ENCODE data around the gene L1TD1.
"Not testable (repeated sequence)": the region's sequence is repeated elsewhere in the genome, so short reads cannot be mapped to it uniquely, and the experiment has no call there.

Gene L1TD1

DNA sequence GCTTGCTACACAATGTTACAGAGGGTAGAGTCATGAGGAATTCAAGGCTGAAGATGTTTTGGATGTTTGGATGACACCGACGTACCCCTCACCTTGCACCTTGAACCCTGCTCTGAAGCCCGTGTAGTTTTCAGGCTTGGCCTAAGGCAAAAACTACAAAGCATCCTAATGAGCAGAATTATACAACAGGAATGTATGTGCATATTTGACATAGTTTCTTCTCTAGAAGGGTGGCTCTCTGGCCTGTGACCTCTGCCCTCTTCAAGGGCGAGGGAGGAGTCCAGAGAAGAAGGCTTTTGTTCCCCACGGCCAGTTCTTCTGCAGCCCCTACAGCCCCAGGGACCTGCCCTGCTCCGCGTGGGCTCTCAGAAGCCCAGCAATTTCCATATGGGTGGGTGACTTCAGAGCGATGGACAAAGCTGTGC, 43.3 kb downstream of the L1TD1 start:
- peak; percentile 11 for DNase-seq (ENCODE audit: low read depth)
- H3K4me3 ChIP-seq (ENCODE audit: low read depth, low read length), result no peak overlapping the region
- TF ChIP-seq, protein P1, sequence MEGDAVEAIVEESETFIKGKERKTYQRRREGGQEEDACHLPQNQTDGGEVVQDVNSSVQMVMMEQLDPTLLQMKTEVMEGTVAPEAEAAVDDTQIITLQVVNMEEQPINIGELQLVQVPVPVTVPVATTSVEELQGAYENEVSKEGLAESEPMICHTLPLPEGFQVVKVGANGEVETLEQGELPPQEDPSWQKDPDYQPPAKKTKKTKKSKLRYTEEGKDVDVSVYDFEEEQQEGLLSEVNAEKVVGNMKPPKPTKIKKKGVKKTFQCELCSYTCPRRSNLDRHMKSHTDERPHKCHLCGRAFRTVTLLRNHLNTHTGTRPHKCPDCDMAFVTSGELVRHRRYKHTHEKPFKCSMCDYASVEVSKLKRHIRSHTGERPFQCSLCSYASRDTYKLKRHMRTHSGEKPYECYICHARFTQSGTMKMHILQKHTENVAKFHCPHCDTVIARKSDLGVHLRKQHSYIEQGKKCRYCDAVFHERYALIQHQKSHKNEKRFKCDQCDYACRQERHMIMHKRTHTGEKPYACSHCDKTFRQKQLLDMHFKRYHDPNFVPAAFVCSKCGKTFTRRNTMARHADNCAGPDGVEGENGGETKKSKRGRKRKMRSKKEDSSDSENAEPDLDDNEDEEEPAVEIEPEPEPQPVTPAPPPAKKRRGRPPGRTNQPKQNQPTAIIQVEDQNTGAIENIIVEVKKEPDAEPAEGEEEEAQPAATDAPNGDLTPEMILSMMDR (conservative IDR thresholded peaks at IDR 0.05; ENCODE audit: low read depth, low read length), result no peak

DNA sequence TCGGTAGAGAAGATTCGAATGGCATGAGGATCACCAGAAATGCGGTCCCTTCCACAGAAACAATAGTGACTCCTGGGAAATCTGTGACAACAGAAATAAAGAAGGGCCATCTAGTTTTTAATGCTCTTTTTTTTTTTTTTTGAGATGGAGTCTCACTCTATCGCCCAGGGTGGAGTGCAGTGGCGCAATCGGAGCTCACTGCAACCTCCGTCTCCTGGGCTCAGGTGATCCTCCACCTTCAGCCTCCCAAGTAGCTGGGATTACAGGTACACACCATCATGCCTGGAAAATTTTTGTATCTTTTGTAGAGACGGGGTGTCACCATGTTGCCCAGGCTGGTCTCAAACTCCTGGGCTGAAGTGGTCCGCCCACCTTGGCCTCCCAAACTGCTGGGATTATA, 43.9 kb downstream of the L1TD1 start:
- H3K4me3 ChIP-seq (ENCODE audit: low read depth, low read length), result no peak overlapping the region
- no peak for DNase-seq (ENCODE audit: low read depth)

DNA sequence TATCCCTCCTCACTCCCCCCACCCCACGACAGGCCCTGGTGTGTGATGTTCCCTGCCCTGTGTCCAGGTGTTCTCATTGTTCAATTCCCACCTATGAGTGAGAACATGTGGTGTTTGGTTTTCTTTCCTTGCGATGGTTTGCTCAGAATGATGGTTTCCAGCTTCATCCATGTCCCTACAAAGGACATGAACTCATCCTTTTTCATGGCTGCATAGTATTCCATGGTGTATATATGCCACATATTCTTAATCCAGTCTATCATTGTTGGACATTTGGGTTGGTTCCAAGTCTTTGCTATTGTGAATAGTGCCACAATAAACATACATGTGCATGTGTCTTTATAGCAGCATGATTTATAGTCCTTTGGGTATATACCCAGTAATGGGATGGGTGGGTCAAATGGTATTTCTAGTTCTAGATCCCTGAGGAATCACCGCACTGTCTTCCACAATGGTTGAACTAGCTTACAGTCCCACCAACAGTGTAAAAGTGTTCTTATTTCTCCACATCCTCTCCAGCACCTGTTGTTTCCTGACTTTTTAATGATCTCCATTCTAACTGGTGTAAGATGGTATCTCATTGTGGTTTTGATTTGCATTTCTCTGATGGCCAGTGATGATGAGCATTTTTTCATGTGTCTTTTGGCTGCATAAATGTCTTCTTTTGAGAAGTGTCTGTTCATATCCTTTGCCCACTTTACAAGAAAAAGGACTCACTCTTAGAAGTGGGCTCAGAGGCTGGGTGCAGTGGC, 45.2 kb downstream of the L1TD1 start:
- not testable (repeated sequence) for DNase-seq (ENCODE audit: low read depth); H3K4me3 ChIP-seq (ENCODE audit: low read depth, low read length)

More for the DNA sequence above, 43.9 kb downstream of the L1TD1 start:
- TF ChIP-seq, protein P1 (conservative IDR thresholded peaks at IDR 0.05; ENCODE audit: low read depth, low read length), result no peak

DNA sequence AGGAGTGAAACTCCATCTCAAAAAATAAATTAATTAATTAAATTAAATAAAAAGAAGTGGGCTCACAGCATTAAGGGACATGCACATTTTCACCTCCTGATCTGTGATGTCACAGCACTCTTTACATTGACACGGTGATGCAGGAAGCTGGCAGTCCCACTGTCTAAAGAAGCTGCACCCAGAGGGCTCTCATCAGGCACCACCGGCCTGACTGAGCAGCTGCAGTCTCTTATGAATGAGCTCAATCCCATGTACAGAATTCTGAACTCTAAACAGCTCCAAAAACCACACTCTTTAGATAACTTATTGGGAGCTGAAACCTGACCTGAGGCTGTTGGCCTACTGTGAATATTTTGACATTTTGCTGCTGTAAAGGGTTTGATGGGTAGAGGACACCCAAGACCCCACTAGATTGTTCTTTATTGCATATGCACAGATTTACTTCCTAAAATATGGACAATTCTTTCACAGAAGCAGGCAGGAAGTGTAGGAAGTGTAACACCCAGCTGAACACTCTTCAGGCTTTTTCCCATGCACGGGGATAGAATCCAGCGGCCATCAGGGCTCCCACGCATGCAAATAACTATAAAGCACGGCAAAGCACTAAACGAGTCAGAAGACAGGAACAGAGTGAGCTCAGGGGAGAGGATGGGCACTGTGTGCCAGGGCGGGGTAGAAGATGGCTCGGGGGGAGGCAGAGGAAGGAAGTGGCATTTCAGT, 46.2 kb downstream of the L1TD1 start:
- TF ChIP-seq, protein P1 (conservative IDR thresholded peaks at IDR 0.05; ENCODE audit: low read depth, low read length), result no peak
- no peak for DNase-seq (ENCODE audit: low read depth)
- H3K4me3 ChIP-seq (ENCODE audit: low read depth, low read length), result no peak overlapping the region

DNA sequence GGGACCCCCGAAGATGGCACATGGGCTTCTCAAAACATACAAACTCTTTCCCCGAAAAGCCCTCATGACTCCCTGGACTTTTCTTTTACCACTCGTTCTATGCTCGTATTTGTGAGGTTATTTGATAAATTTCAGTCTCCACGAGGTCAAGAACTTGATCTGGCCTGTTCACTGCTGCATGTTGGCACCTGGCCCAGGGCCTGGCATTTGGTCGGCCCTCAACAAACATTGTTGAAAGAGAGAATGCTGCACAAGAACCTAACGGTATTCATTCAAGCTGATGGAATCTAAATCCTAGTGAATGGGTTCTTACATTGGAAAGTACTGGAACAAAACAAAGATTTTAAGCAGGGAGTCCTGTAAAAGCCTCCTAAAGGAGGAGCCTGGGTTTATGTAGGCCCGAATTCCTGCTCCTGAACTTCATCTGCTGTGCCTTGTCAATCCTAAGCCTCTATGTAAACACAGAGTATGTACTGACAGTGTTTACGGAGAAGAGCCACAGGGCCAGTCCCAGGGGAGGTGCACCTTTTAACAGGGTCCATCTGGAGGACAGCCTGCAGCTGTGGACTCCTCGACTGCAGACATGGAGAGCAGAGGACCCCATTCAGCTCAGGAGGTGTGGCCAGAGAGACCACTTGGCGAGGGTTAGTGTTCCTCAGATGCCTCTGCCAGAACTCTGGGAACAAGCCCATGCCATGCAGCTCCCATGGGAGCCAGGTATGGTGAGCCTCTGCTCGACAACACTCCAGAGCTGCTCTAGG, 46.9 kb downstream of the L1TD1 start:
- TF ChIP-seq, protein P1 (conservative IDR thresholded peaks at IDR 0.05; ENCODE audit: low read depth, low read length), result no peak
- H3K4me3 ChIP-seq (ENCODE audit: low read depth, low read length), result no peak overlapping the region
- no peak for DNase-seq (ENCODE audit: low read depth)

DNA sequence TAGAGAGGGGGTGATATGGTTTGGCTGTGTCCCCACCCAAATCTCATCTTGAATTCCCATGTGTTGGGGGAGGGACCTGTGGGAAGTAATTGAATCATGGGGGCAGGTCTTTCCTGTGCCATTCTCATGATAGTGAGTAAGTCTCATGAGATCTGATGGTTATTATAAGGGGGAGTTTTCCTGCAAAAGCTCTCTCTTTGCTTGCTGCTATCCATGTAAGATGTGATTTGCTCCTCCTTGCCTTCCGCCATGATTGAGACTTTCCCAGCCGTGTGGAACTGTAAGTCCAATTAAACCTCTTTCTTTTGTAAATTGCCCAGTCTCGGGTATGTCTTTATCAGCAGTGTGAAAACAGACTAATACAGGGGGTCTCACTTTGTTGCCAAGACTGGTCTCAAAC, 49.7 kb downstream of the L1TD1 start:
- not testable (repeated sequence) for H3K4me3 ChIP-seq (ENCODE audit: low read depth, low read length); DNase-seq (ENCODE audit: low read depth)

DNA sequence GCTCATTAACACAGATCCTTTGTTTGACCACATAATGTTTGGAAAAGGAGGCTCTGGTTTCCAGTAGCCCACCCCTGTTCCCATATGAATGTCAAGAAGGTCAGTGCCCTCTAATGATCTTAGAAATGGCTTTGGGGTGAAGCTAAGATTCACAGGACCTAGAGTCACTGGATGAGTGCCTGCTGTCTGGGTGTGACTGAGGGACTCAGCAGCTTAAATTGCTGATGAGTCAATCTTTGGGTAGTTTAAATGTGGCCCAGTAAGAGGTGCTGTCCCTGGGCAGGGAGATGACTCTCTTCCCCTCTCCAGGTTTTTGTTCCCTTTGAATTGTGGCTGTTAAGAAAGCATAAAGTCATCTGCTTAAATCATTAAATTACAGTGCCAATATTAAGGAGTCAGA, 50.6 kb downstream of the L1TD1 start:
- no peak for DNase-seq (ENCODE audit: low read depth)
- TF ChIP-seq, protein P1 (conservative IDR thresholded peaks at IDR 0.05; ENCODE audit: low read depth, low read length), result no peak

More for the DNA sequence above, 50.6 kb downstream of the L1TD1 start:
- H3K4me3 ChIP-seq (ENCODE audit: low read depth, low read length), result no peak overlapping the region

All from choroid plexus epithelial cell (primary cell).